Upper lobe of right lung (tissue), 1 donor: ENCODE data around the gene CCDC112. TPM values are rescaled to one million over a fixed set of nuclear protein-coding genes. Genes with fewer than 3 reads are reported as not detected.

Experiments used
- ATAC-seq: fragments of 200-7000 bp; cut with Tn5 transposase; one replicate; pipeline ENCODE4 v1.9.1; 2020; ENCODE audit warnings: mild to moderate bottlenecking, moderate library complexity
- DNase-seq: peaks from one replicate; pipeline ENCODE4 v3.0.0-alpha.2; 2020
- H3K27ac ChIP-seq: fragments of 200-600 bp; one replicate; pipeline ENCODE4 v1.8.0; 2022
- H3K27me3 ChIP-seq: fragments of 200-600 bp; one replicate; pipeline ENCODE4 v1.8.0; 2022; ENCODE audit warnings: mild to moderate bottlenecking
- H3K36me3 ChIP-seq: fragments of 200-600 bp; one replicate; pipeline ENCODE4 v1.8.0; 2022
- H3K4me1 ChIP-seq: fragments of 200-600 bp; one replicate; pipeline ENCODE4 v1.8.0; 2022
- H3K4me3 ChIP-seq: fragments of 200-600 bp; one replicate; pipeline ENCODE4 v1.8.0; 2022; ENCODE audit warnings: mild to moderate bottlenecking
- H3K9me3 ChIP-seq: fragments of 200-600 bp; one replicate; pipeline ENCODE4 v1.8.0; 2022
- CTCF ChIP-seq: fragments of 200-600 bp; IDR thresholded peaks from one replicate; pipeline ENCODE4 v1.8.0; 2022; ENCODE audit warnings: antibody characterized with exemption
- intact Hi-C: fragments of 100-400 bp; cut with DNase I; formaldehyde crosslinking; loops from one replicate; pipeline ENCODE4 v1.11.0; 2022
- total RNA-seq: library from RNA; stranded (reverse); fragmentation: NEBNext Ultra II Directional; extraction: Animal tissue kit (Norgen Biotek cat#: 25700); gene quantifications from one replicate; pipeline ENCODE4 v1.2.1, GENCODE V29; 2021
- donor health status: DM: no; HTN: yes; CAD: no; lungs with severe emphysema.

Gene CCDC112
- total RNA-seq, 1 donor from 2014 or later: 6.6 TPM

GRCh38 chr5:115338851-115339250 lies 42.4 kb upstream of the CCDC112 start:
- DNase-seq: no peak
- no peak for TF ChIP-seq CTCF
- intact Hi-C loops: no loop called here
- Histone ChIP-seq H3K27ac (no peak overlapping the region), H3K27me3 (peaks cover 3% of the 10 kb centered on the region), H3K9me3 (no peaks in the 10 kb centered on the region), H3K4me1 (no peaks in the 10 kb centered on the region), H3K4me3 (no peak overlapping the region), H3K36me3 (no peaks in the 10 kb centered on the region)
- ATAC-seq: no peak

- no peak for ATAC-seq
- intact Hi-C loops: no loop called here
- no peak overlapping the region for H3K4me3 ChIP-seq
- DNase-seq: no peak
- H3K9me3 ChIP-seq: no peaks in the 10 kb centered on the region
- no peaks in the 10 kb centered on the region for H3K36me3 ChIP-seq
- H3K27ac ChIP-seq: no peak overlapping the region
- peaks cover 3% of the 10 kb centered on the region for H3K27me3 ChIP-seq
- TF ChIP-seq CTCF: no peak
- no peaks in the 10 kb centered on the region for H3K4me1 ChIP-seq
Measured at GRCh38 chr5:115337882-115338281, 41.4 kb upstream of the CCDC112 start.

- DNase-seq (no peak), ATAC-seq (no peak)
- Histone ChIP-seq H3K27ac (no peak overlapping the region), H3K4me3 (no peak overlapping the region), H3K36me3 (no peaks in the 10 kb centered on the region), H3K27me3 (peaks cover 3% of the 10 kb centered on the region), H3K4me1 (no peaks in the 10 kb centered on the region), H3K9me3 (no peaks in the 10 kb centered on the region)
- TF ChIP-seq CTCF: no peak
- intact Hi-C loops: no loop called here
Measured at GRCh38 chr5:115336964-115337363, 40.5 kb upstream of the CCDC112 start.

GRCh38 chr5:115336201-115336720 lies 39.8 kb upstream of the CCDC112 start:
- Histone ChIP-seq H3K36me3 (no peaks in the 10 kb centered on the region), H3K27me3 (peaks cover 3% of the 10 kb centered on the region), H3K4me1 (no peaks in the 10 kb centered on the region), H3K4me3 (no peak overlapping the region), H3K27ac (no peak overlapping the region), H3K9me3 (no peaks in the 10 kb centered on the region)
- no peak for TF ChIP-seq CTCF
- DNase-seq: no peak
- ATAC-seq: no peak
- intact Hi-C loops: no loop called here

- ATAC-seq (no peak), DNase-seq (no peak)
- Histone ChIP-seq H3K4me3 (no peak overlapping the region), H3K36me3 (no peaks in the 10 kb centered on the region), H3K4me1 (no peaks in the 10 kb centered on the region), H3K27me3 (peaks cover 3% of the 10 kb centered on the region), H3K9me3 (no peaks in the 10 kb centered on the region), H3K27ac (no peak overlapping the region)
- no peak for TF ChIP-seq CTCF
- intact Hi-C loops: no loop called here
Measured at GRCh38 chr5:115335301-115335700, 38.8 kb upstream of the CCDC112 start.

GRCh38 chr5:115333164-115333563 lies 36.7 kb upstream of the CCDC112 start:
- DNase-seq (no peak), ATAC-seq (peak; percentile 26)
- Histone ChIP-seq H3K27me3 (peaks cover 3% of the 10 kb centered on the region), H3K9me3 (no peaks in the 10 kb centered on the region), H3K4me3 (no peak overlapping the region), H3K36me3 (no peaks in the 10 kb centered on the region), H3K27ac (no peak overlapping the region), H3K4me1 (no peaks in the 10 kb centered on the region)
- no peak for TF ChIP-seq CTCF
- intact Hi-C loops: no loop called here
